Stomach (tissue), 9 donors: ENCODE measurements around the gene EBI3. TPM values are rescaled to one million over a fixed set of nuclear protein-coding genes. Genes with fewer than 3 reads are reported as not detected.
A peak's percentile ranks its signal among the peaks of the same experiment; 100 is the strongest.

Source experiments
- DNase-seq, 2 donors: peaks; one replicate each; pipeline versions ENCODE4 v3.0.0 to v3.0.0-alpha.2; 2013 to 2019
- H3K27ac ChIP-seq, 5 donors: fragments of 200-600 bp in 4 of 5; sonication (generic) in 4 of 5; one replicate each; pipeline ENCODE4 v1.5.1; 2013 to 2019; ENCODE audit warnings: mild to moderate bottlenecking in 1 of 5, moderate library complexity in 1 of 5
- H3K27me3 ChIP-seq, 3 donors: fragments of 200-600 bp; sonication (generic); one replicate each; pipeline ENCODE4 v1.5.1; 2017 to 2019; ENCODE audit warnings: mixed run types in 1 of 3
- H3K36me3 ChIP-seq, 4 donors: fragments of 200-600 bp; sonication (generic); 1 replicate in 3 of 4; 2 replicates in 1 of 4; pipeline ENCODE4 v1.5.1; 2016 to 2019
- H3K4me1 ChIP-seq, 4 donors: fragments of 200-600 bp; sonication (generic); one replicate each; pipeline ENCODE4 v1.5.1; 2016 to 2019
- H3K4me3 ChIP-seq, 4 donors: fragments of 200-600 bp; sonication (generic) in 3 of 4; one replicate each; pipeline ENCODE4 v1.5.1; 2016 to 2019; ENCODE audit warnings: mild to moderate bottlenecking in 1 of 4
- H3K9me3 ChIP-seq, 4 donors: fragments of 200-600 bp; sonication (generic); one replicate each; pipeline ENCODE4 v1.5.1; 2016 to 2019
- CTCF ChIP-seq, 7 experiments: fragments of 450-650 bp in 4 of 7; fragments of 200-600 bp in 3 of 7; sonication (generic) in 3 of 7; IDR thresholded peaks; one replicate each; pipeline ENCODE4 v1.5.1; 2016 to 2019; ENCODE audit warnings: antibody characterized with exemption in 7 of 7, control low read depth in 2 of 7, mild to moderate bottlenecking in 1 of 7
- EP300 ChIP-seq: sonication (generic); formaldehyde crosslinking; IDR thresholded peaks from one replicate; pipeline ENCODE4 v1.6.1; 2017; ENCODE audit warnings: antibody characterized with exemption
- POLR2A ChIP-seq, 4 donors: fragments of 450-650 bp; IDR thresholded peaks; one replicate each; pipeline ENCODE4 v1.6.1; 2016; ENCODE audit warnings: antibody characterized with exemption in 4 of 4, control low read depth in 2 of 4, mild to moderate bottlenecking in 1 of 4, moderate library complexity in 1 of 4
- POLR2AphosphoS5 ChIP-seq, 3 donors: sonication (generic); formaldehyde crosslinking; IDR thresholded peaks; one replicate each; pipeline ENCODE4 v1.6.1; 2016; ENCODE audit warnings: antibody characterized with exemption in 3 of 3
- WGBS, 5 donors: extraction: QIAGEN DNeasy Blood & Tissue Kit in 3 of 5; methylation state at CpG; one replicate each; pipeline versions ENCODE4 v1.1.5 to v1.1.7; 2013 to 2018; 5-methylcytosine and 5-hydroxymethylcytosine counted together
- intact Hi-C: fragments of 100-400 bp; cut with DNase I; formaldehyde crosslinking; loops from one replicate; pipeline ENCODE4 v1.15.1; 2023; ENCODE audit warnings: low total_unique reads
- polyA plus RNA-seq, 3 donors: library from polyadenylated mRNA; stranded (reverse); fragments of 200-250 nt; gene quantifications; one replicate each; pipeline ENCODE4 v1.2.3, GENCODE V29; 2013
- total RNA-seq, 5 donors: library from RNA; depleted of rRNA; stranded (reverse); fragments of >200 nt; gene quantifications; one replicate each; pipeline versions ENCODE4 v1.1.0 to v1.2.3, GENCODE V29; 2014 to 2016
- donor health status: healthy with polysubstance abuse.
- donor health status: Bipolar disorder and iron deficiency.
- donor health status: healthy.

The EBI3 gene
- total and polyA plus RNA-seq, 8 donors, result 0.55 to 2.7 (median 2.3) TPM; not detected in 4

- H3K27ac ChIP-seq, result no peak overlapping the region
- intact Hi-C loops, result no loop called here
- whole genome bisulfite sequencing, 5 donors, result 20 to 28% (median 22%) methylated on average over 33 to 70 of the region's 70 CpGs
- DNase-seq, result peak in 1 of 2 donors; percentile 53
- H3K4me3 ChIP-seq, result no peak overlapping the region
- H3K36me3 ChIP-seq, result no peaks in the 10 kb centered on the region
- TF ChIP-seq POLR2A (IDR thresholded peaks at IDR 0.05) (no peak), CTCF (IDR thresholded peaks at IDR 0.05) (no peak), EP300 (no peak), POLR2AphosphoS5 (IDR thresholded peaks at IDR 0.05) (no peak)
- no peaks in the 10 kb centered on the region for H3K9me3 ChIP-seq
- peaks cover 14 to 74% (median 53%) of the 10 kb centered on the region in 3 donors for H3K27me3 ChIP-seq
- peaks cover 5 to 11% (median 9%) of the 10 kb centered on the region in 4 donors for H3K4me1 ChIP-seq
Measured at GRCh38 chr19:4197625-4198466, 31.5 kb upstream of the EBI3 start.

- DNase-seq, result no peak
- no peak for TF ChIP-seq POLR2A (IDR thresholded peaks at IDR 0.05)
- no peak for TF ChIP-seq POLR2AphosphoS5 (IDR thresholded peaks at IDR 0.05)
- TF ChIP-seq CTCF (IDR thresholded peaks at IDR 0.05), result no peak
- no peak for TF ChIP-seq EP300
- WGBS, 5 donors, result 7 to 16% (median 10%) methylated on average over 16 to 27 of the region's 28 CpGs
- no peak overlapping the region for H3K27ac ChIP-seq
- H3K4me1 ChIP-seq, result peaks cover 5 to 11% (median 9%) of the 10 kb centered on the region in 4 donors
- no peak overlapping the region for H3K4me3 ChIP-seq
- H3K36me3 ChIP-seq, result no peaks in the 10 kb centered on the region
- peaks cover 14 to 67% (median 53%) of the 10 kb centered on the region in 3 donors for H3K27me3 ChIP-seq
- intact Hi-C loops, result no loop called here
- no peaks in the 10 kb centered on the region for H3K9me3 ChIP-seq
Measured at GRCh38 chr19:4198467-4199126, 30.7 kb upstream of the EBI3 start.

- intact Hi-C loops, result no loop called here
- no peak overlapping the region for H3K27ac ChIP-seq
- WGBS, 5 donors, result 55 to 78% (median 69%) methylated on average over 7 to 33 of the region's 33 CpGs
- H3K4me3 ChIP-seq, result no peak overlapping the region
- peaks cover 14 to 55% (median 46%) of the 10 kb centered on the region in 3 donors for H3K27me3 ChIP-seq
- no peaks in the 10 kb centered on the region for H3K9me3 ChIP-seq
- no peak for TF ChIP-seq CTCF (IDR thresholded peaks at IDR 0.05)
- no peak for TF ChIP-seq POLR2AphosphoS5 (IDR thresholded peaks at IDR 0.05)
- no peak for TF ChIP-seq POLR2A (IDR thresholded peaks at IDR 0.05)
- no peak for TF ChIP-seq EP300
- DNase-seq, result no peak
- peaks cover 5 to 17% (median 11%) of the 10 kb centered on the region in 4 donors for H3K4me1 ChIP-seq
- H3K36me3 ChIP-seq, result no peaks in the 10 kb centered on the region
Measured at GRCh38 chr19:4199699-4200293, 29.5 kb upstream of the EBI3 start.

- no peak for TF ChIP-seq POLR2AphosphoS5 (IDR thresholded peaks at IDR 0.05)
- no peak for TF ChIP-seq EP300
- TF ChIP-seq CTCF (IDR thresholded peaks at IDR 0.05), result no peak
- TF ChIP-seq POLR2A (IDR thresholded peaks at IDR 0.05), result no peak
- 58 to 88% (median 77%) methylated on average over 2 of the region's 2 CpGs for WGBS, 5 donors
- Histone ChIP-seq H3K27ac (no peak overlapping the region), H3K9me3 (no peaks in the 10 kb centered on the region), H3K27me3 (peaks cover 14 to 47% (median 33%) of the 10 kb centered on the region in 3 donors), H3K4me1 (peaks cover 5 to 20% (median 13%) of the 10 kb centered on the region in 4 donors), H3K36me3 (no peaks in the 10 kb centered on the region), H3K4me3 (no peak overlapping the region)
- DNase-seq, result no peak
- intact Hi-C loops, result no loop called here
Measured at GRCh38 chr19:4200940-4201542, 28.3 kb upstream of the EBI3 start.
